Measurements from ENCODE around the gene TMEM72. TPM values are rescaled to one million over a fixed set of nuclear protein-coding genes. Genes with fewer than 3 reads are reported as not detected.

TMEM72 gene
- total RNA-seq, 1 experiment from 2014 or later: not detected

GRCh38 chr10:44893604-44894468 is 17.3 kb upstream of the TMEM72 start:
- Histone ChIP-seq H2BK15ac (ENCODE audit: low read depth, low read length) (no peak overlapping the region), H4K91ac (ENCODE audit: insufficient read length, low read depth, low read length) (no peak overlapping the region), H3K27me3 (ENCODE audit: insufficient read depth, low read length) (no peaks in the 10 kb centered on the region), H2BK12ac (ENCODE audit: insufficient read length, low read depth, low read length) (no peak overlapping the region), H3K4ac (ENCODE audit: low read depth, low read length) (no peak overlapping the region), H4K5ac (ENCODE audit: insufficient read length, low read depth, low read length) (no peak overlapping the region), H3K4me1 (ENCODE audit: insufficient read depth, low read length) (no peaks in the 10 kb centered on the region), H2BK120ac (ENCODE audit: low read depth, low read length, poor library complexity, severe bottlenecking) (no peak overlapping the region), H3K23me2 (ENCODE audit: insufficient read length, low read depth, low read length, poor library complexity, severe bottlenecking) (no peaks in the 10 kb centered on the region), H3K14ac (ENCODE audit: insufficient read depth, low read length) (no peak overlapping the region), H3K9ac (ENCODE audit: extremely low read depth, insufficient read length, low read length) (no peak overlapping the region), H3K27ac (ENCODE audit: insufficient read length, low read depth, low read length) (no peak overlapping the region), H3K18ac (ENCODE audit: insufficient read length, low read depth, low read length) (no peak overlapping the region), H3K79me1 (ENCODE audit: insufficient read depth, low read depth, low read length, poor library complexity, severe bottlenecking) (no peaks in the 10 kb centered on the region), H3K56ac (ENCODE audit: insufficient read length, low read depth, low read length) (no peak overlapping the region), H3T11ph (ENCODE audit: low read length) (no peak overlapping the region), H3K79me2 (ENCODE audit: insufficient read depth, low read length) (no peaks in the 10 kb centered on the region), H4K8ac (replicated peaks; ENCODE audit: insufficient read length, low read depth, low read length) (no peak overlapping the region), H2BK20ac (ENCODE audit: low read depth, low read length, poor library complexity, severe bottlenecking) (no peak overlapping the region), H4K20me1 (ENCODE audit: control insufficient read depth, insufficient read depth, insufficient read length) (no peaks in the 10 kb centered on the region), H2AFZ (ENCODE audit: low read length) (no peak overlapping the region), H2BK5ac (ENCODE audit: insufficient read length, low read length) (no peak overlapping the region), H2AK5ac (ENCODE audit: insufficient read length, low read length) (no peak overlapping the region), H3K4me2 (ENCODE audit: insufficient read depth, insufficient read length, low read length) (no peak overlapping the region), H3K23ac (ENCODE audit: insufficient read length, low read depth, low read length) (no peak overlapping the region), H3K9me3 (ENCODE audit: control insufficient read depth, low read depth, low read length) (no peaks in the 10 kb centered on the region)
- peaks cover 2% of the 10 kb centered on the region; the same call in 1 of the 2 replicates for H3K27me3 Mint-ChIP-seq (ENCODE audit: low read depth)
- peaks cover 12% of the 10 kb centered on the region in 2 experiments; a peak in 4 of 5 replicates for H3K9me3 Mint-ChIP-seq
- WGBS (ENCODE audit: extremely low coverage, insufficient read length, low lambda C conversion rate): no CpG with 5 or more reads among the region's 5 CpGs
- H3K4me3 Mint-ChIP-seq: no peak overlapping the region; a peak in 1 of 5 replicates
- DNase-seq: no peak
- no peak overlapping the region for H3K27ac Mint-ChIP-seq
- peaks cover 3 to 4% (median 4%) of the 10 kb centered on the region in 3 experiments; a peak in 2 of 7 replicates for H3K36me3 Mint-ChIP-seq (ENCODE audit: insufficient read depth in 1 of 3, low read depth in 3 of 3)
- peaks cover 3 to 4% of the 10 kb centered on the region in 2 experiments for H3K4me1 Mint-ChIP-seq
- TF ChIP-seq CTCF (conservative IDR thresholded peaks at IDR 0.05): no peak

Data from H9 (cell line).